Posterior vena cava (tissue), 2 donors: ENCODE results near the gene FMNL1. TPM values are rescaled to one million over a fixed set of nuclear protein-coding genes. Genes with fewer than 3 reads are reported as not detected.

Experiments
- DNase-seq: peaks from one replicate; pipeline ENCODE4 v3.0.0-alpha.2; 2020; ENCODE audit warnings: low spot score
- intact Hi-C, 2 donors: fragments of 100-400 bp; cut with DNase I; formaldehyde crosslinking; loops; one replicate each; pipeline versions ENCODE4 v1.14.1 to v1.14.2; 2022 to 2023
- total RNA-seq, 2 donors: library from RNA; stranded (reverse); fragmentation: NEBNext Ultra II Directional; extraction: Animal tissue kit (Norgen Biotek cat#: 25700); gene quantifications; one replicate each; pipeline ENCODE4 v1.2.1, GENCODE V29; 2021
- donor health status: DM: yes; HTN: yes; CAD: no.
- donor health status: DM: yes; HTN: yes; CAD: no.

FMNL1 gene
- total RNA-seq, 2 donors from 2014 or later: 19.5 to 28.2 TPM

DNA sequence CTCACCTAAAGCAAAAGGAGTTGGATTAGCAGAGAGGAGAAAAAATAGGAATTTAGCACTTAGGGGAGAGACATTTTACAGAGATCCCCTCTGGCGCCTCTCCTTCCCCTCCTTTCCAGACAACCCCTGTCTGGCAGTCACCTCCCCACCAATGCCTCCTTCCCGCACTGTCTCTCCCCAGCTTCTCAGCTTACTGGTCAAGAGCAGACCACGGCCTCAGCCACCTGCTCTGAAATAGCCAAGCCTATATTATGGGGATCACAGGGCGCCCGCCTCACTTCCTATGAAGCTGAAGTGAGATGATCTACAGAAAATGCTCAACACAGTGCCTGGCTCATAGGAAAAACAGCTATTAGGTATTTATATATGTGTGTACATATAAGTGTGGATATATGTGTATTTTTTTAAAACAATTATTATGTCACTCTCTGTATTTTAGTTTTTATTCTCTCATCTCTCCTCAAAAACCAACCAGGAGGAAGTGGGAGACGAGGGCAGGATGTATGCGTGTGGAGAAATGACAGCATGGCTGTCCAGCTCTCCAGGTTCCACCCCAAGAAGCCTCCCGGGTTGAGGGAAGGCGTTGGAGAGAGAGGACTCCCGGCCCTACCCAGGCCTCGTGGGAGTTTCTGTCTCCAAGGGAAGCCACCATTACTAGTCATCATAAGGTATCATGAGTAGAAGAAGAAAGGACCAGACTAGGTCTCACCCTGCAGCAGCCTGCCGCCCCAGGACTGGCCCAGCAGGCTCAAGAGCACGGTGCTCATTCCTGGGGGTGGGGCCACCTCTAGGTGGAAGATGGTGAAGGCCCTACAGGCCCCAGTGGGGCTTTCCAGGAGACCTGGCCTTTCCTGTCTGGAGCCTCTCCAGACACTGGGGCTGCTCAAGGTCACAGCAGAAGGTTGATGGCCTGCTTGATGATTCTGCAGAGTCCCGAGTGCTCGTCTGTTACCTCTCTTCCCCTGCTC is 67.9 kb downstream of the FMNL1 start:
- intact Hi-C loops: no loop called here
- DNase-seq: no peak

- intact Hi-C loops: no loop called here
- DNase-seq: no peak
These were observed 68.6 kb downstream of the FMNL1 start for GRCh38 chr17:45290269-45290765.

- DNase-seq: no peak
- intact Hi-C loops: no loop called here
These were observed 69.6 kb downstream of the FMNL1 start for GRCh38 chr17:45291171-45291805.

GRCh38 chr17:45292696-45293412 is 71.2 kb downstream of the FMNL1 start:
- intact Hi-C loops: no loop called here
- DNase-seq: no peak

DNA sequence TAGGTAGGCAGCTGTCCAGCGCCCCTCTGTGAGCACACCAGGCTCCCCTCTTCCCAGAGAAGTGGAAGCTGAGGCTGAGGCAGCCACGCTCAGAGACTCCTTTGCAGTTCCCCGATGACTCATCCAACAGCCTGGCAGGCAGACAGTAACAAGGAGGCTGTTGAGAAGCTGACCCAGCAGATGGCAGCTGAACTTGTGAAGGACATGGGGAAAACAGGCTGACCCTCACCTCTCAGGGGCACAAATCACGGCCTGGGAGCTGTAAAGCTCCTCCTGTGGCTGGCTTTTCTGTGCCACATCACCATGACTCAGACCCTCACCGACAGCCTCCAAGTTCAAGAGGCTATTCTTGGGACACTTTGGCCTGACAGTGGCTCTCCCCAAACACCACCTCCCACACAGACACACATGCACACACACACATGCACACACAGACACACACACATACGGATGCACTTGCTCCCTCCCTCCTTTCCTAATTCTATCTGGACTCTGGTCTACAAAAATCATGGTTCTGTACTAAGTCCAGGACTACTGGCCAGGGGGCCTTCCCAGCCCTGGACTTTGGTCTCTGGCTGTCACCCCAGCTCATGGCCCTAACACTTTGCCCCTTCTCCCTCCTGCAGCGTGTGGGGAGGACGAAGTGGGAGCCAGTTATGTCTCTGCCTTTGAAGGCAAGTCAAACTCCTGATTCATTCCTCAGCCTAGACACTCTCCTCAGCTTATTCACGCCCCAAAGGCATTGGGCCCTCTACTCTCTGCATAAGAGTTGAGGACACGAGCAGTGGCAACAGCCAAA is 71.9 kb downstream of the FMNL1 start:
- DNase-seq: peak; percentile 94

DNA sequence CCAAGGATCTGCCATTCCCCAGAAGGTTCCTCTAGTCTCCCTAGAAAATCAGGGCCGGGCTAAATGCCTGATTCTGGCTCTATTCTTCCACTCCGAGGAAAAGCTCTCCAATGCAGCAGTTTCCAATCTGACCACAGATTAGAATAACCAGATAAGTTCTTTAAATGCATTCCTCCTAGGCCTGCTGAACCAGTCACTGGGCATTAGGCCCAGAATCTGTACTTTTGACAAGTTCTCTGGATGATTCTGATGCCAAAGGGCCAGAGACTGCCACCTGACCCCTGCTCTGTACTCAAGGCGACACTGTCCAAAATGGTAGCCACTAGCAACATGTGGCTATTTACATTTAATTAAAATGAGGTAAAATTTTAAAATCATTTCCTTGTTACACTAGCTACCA is 72.8 kb downstream of the FMNL1 start:
- intact Hi-C loops: no loop called here

More for the DNA sequence above, 71.9 kb downstream of the FMNL1 start:
- intact Hi-C loops: no loop called here

GRCh38 chr17:45296003-45296832 is 74.5 kb downstream of the FMNL1 start:
- intact Hi-C loops: no loop called here

More for the DNA sequence above, 72.8 kb downstream of the FMNL1 start:
- DNase-seq: no peak

DNA sequence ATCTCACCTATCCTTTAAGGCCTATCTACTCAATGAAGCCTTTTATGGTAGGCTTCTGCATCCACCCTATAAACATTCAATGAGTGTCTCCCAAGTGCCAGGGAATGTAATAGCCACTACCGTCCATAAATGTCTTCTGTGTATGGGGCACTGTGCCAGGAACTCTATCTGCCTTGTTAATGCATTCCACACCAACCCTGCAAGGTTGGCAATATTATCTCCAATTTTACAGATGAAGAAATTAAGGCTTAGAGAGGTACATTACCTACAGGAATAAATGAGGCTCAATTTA is 75.1 kb downstream of the FMNL1 start:
- intact Hi-C loops: no loop called here
- DNase-seq: no peak

More at GRCh38 chr17:45296003-45296832, 74.5 kb downstream of the FMNL1 start:
- no peak for DNase-seq

Other genes with a start within 250 kb of the FMNL1 start
- 10 to 100 TPM; 17.9 to 19.9 TPM for gene DCAKD, start 170.3 kb upstream of the FMNL1 start, total RNA-seq
- gene NMT1, start 160.6 kb upstream of the FMNL1 start, total RNA-seq: 10 to 100 TPM; 71.8 to 83.5 TPM
- 10 to 100 TPM; 69.3 to 74.2 TPM for gene PLCD3, start 89.4 kb upstream of the FMNL1 start, total RNA-seq
- 10 to 100 TPM; 10.8 to 12.9 TPM for gene ACBD4, start 86.2 kb upstream of the FMNL1 start, total RNA-seq
- gene HEXIM1, start 73.4 kb upstream of the FMNL1 start, total RNA-seq: 10 to 100 TPM; 40.6 to 46.9 TPM
- gene HEXIM2, start 60.0 kb upstream of the FMNL1 start, total RNA-seq: 1 to 10 TPM; 1.6 to 3.0 TPM
- gene SPATA32, start 40.2 kb downstream of the FMNL1 start, total RNA-seq: not detected
- 1 to 10 TPM; 9.1 to 9.7 TPM for gene MAP3K14, start 95.1 kb downstream of the FMNL1 start, total RNA-seq
- 10 to 100 TPM; 17.8 to 24.5 TPM for gene ARHGAP27, start 211.0 kb downstream of the FMNL1 start, total RNA-seq